ENCODE data around the gene ENDOV.

Gene ENDOV

DNA sequence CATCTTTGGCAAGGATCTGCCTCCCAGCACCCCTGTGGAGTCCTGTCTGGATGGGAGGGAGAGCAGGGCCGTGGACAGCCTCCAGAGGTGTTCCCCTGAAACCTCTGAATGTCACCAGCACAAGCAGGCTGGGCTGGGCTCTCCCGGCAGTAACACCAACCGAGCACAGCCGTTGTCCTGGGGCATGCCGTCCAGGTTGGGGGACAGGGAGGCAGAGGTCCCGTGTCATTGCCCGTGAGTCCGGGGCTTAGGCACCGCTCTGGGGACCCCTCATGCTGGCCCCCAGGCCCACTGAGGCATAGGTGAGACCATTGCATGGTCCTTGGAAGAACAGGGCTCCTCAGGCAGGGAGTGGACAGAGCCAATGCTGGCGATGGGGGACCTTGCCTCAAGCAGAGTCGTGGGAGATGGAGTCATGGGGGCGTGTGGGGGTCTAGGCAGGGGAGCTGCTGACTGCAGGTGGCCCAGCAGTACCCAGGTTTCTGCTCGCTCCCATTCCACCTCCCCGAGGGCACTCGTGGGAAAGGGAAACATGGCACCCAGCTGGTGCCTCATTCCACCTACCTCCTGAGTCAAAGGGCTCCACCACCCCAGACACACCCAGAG is 17.5 kb downstream of the ENDOV start:
- DNase-seq, result no peak

DNA sequence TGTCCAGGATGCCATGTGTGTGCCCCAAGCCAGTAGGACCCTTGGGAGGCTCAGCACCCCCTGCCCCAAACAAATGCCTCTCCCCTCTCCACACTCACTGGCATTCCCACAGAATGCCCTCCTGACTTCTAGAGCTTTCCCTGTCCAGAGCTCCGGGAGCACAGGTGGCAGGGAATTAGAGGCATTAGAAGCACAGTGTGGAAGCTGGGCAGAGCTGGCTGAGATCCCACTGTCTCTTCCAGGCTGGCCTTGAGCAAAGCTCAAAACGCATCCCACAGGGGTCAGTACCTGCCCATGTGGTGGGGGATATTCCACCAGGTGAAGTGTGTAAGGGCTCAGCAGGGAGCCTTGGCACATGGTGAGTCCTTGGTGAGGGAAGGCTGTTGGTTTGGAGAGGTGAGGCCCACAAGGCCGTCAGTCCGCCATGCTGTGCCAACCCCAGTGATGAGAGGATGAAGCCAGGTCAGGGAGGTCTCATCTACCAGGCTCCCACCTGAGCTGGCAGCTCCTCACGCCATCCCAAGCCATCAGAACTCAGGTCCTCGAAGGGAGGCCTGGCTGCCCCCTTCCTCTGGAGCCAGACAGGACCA is 18.1 kb downstream of the ENDOV start:
- DNase-seq, result no peak

DNA sequence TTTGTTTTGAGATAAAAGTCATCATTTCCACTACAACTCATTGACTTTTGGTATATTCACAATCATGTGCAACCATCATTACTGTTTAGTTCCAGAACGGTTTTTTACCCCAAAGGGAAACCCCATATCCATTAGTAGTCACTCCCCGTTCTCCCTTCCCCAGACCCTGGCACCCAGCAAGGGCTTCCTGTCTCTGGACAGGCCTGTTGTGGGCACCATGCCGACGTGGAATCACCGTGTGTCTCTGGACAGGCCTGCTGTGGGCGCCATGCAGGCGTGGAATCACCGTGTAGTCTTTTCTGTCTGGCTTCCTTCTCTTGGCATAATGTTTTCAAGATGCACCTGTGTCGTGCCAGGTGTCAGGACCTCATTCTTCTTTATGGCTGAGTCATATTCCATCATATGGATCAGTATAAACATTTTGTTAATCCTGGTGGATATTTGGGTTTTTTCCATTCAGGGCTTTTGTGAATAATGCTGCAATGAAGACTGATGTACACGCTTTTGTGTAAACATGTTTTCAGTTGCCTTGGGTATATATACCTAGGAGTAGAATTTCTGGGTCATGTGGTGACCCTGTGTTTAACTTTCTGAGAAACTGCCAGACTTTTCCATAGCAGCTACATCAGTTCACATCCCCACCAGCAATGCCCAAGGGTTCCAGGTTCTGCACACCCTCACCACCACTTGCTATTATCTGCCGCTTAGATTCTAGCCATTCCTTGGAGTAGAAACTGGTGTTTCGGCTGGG is 19.1 kb downstream of the ENDOV start:
- no peak for DNase-seq

DNA sequence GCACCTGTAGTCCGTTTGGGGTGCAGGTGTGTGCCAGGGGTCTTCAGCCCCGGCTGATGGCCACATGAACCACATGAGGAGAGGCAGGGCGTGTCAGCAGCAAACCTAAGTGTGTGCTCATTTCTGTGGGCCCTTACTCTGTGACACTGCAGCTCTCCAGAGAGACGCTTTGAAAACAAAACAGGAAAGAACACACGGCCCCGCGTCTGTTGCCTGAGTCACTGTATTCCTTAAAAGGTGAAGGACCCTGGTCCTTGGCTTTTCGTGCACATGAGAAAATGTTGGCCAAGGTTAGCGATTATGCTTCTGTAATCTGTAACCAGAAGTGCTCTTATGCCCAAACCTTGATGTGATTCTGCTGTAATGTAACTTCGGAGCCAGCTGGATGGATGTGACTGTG is 22.6 kb downstream of the ENDOV start:
- no peak for DNase-seq

DNA sequence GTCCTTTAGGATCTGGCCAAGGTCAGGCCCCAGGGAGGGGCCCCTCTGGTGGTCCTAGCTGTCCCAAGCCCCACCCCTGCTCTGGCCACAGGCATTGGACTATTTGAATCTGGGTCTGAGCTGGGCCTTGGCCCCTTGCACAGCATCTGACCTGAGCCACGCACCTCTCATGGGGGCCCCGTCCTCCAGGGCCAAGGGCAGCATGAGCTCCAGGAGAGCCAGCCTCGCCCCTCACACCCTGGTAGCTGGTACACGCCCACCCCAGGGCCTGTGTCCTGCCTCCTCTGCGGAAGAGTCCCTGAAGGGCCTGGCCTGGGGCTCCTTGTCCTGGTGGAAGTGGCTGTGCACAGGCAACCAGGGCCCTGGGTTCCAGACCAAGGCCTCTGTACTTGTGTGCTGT is 23.8 kb downstream of the ENDOV start:
- DNase-seq, result no peak

DNA sequence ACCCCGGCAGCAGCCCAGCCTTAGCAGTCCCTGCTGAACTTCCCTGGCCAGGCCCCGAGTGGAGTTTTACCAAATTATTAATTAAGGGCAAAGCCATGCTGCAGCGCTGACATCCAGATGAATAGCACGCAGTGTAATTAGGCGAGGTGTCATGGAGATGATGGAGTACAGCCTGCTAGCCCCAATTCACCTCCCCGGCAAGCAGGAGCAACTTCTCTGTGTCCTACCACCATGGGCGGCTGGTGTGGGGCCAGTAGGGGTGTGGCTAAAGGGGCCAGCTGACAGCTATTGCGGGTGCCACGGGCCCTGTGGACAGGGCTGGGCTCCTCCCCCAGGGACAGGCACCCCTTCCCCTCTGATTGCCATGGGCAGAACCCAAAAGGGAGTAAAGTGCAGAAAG is 24.5 kb downstream of the ENDOV start:
- DNase-seq, result no peak

DNA sequence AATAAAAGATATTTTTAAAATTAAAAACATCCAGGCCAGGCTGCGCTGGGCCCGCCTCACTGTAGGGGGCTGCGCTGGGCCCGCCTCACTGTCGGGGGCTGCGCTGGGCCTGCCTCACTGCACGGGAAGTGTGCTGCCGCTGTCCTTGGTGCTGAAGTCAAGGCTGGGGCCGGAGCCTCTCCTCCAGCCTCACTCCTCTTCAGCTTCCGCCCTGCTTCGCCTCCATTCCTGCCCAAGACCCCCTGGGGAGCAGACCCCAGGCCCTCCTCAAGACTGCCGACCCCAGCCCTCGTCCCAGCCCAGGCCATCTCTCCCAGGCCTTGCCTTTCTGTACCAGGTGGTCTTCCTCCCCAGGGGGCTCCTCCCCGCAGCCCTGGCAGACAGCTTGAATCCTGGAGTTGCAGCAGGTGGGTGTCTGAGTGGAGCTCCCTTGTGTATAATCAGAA is 26.2 kb downstream of the ENDOV start:
- no peak for DNase-seq

DNA sequence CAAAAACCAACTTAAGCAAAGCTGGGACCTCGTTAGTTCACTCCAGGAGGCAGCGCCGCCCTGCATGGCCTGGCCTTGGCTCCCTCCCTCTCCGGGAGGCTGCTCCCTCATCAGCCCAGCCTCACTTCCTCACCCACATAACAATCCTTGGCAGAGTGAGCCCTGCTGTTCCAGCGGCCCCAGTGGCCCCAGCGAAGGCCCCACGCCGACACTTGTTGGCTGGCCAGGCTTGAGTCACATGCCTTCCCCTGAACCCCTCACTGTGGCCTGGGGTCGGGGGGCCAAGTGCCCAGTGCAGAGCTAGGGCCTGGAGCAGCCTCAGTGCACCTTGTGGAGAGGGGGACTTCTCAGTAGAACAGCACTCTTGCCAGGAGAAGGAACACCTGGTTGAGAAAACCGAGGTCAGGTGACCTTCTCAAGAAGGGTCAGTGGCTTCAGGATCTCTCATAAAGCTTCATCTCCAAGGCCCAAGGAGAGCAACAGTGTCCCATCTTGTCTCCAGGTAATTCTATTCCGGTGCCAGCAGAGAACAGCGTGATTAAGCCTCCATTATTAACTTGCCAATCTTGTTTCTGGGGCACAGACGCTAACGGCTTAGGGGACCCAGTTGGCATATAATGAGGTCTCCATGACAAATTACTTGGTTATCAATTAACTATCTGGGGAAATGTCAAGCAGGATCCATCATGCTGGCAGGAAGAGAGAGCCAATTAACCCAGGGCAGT is 26.8 kb downstream of the ENDOV start:
- peak in 1 of 2 experiments; percentile 26 for DNase-seq

DNA sequence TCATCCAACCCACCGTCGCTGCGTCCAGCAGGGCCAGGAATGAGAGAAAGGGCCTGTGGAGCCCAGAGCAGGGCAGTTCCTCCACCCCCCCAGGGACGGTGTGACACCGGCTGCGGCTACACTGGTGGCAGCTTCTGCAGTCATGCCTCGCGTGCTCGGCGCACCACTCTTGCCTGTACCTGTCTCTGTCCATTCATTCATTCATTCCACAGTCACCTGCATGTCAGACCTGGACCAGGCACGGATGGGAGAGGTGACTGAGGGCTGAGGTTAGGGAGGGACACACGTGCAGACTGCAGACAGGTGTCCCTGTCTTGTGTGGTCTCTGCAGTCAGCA is 27.3 kb downstream of the ENDOV start:
- DNase-seq, result no peak

DNA sequence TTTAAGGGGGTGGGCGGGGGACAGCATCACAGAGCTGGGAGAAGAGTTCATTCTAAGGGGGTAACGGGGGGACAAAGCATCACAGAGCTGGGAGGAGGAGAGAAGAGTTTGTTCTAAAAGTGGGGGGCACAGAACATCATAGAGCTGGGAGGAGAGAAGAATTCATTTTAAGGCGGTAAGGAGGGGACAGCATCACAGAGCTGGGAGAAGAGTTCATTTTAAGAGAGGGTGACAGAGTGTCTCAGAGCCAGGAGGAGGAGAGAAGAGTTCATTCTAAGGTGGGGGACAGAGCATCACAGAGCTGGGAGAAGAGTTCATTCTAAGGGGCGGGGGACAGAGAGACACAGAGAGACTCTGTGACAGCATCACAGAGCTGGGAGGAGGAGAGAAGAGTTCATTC is 27.8 kb downstream of the ENDOV start:
- no peak for DNase-seq

DNA sequence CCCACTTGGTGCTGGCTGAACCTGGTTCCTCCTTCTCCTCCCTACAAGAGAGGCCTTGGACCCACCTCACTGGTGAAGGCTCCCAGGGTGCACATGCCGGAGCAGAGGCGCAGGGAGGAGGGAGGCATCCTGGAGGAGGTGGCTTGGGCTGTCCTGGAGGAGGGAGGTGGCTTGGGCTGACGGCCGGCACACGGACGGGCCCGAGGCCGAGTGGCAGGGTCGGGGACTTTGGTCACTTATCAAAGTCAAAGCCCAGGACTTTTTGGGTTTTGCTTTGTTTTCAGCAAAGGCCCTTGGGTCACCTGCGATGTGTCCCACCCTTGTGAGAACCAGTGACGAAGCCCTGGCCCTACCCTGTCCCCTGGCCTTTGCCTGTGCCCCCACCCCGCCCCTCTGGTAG is 28.5 kb downstream of the ENDOV start:
- no peak for DNase-seq

DNA sequence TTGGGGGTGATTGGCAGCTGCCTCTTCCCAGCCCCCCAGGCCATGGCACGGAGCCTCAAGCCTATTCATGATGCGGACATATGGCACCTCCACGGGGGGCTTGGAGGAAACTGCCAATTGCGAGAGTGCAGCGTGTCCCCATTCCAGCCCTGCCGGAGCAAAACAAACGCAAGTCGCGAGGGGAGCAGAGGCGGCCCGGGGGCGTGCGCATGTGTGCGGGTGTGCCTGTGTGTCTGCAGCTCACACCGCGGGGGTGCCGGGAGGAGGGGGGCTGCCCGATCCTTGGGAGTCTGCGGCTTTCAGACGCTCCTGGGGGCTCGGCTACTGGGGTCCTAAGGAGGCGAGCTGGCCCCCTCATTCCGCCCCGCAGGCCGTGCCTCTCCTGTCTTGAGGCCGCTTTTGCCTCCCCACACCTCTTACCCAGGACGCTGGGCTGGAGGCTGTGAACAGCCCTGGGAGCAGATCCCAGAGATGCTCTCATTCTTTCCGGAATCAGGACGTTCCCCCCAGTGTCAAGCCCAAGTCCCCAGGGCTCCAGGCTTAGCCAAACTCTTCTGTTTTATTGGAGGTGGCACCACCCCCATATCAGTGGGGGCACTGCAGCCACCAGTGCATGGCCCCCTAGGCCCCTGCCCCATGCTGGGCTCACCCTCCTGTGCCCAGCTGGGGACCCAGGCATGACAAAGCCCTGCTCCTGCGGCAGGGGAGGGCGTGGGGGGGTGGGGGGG is 29.1 kb downstream of the ENDOV start:
- DNase-seq, result peak; percentile 72 to 81

DNA sequence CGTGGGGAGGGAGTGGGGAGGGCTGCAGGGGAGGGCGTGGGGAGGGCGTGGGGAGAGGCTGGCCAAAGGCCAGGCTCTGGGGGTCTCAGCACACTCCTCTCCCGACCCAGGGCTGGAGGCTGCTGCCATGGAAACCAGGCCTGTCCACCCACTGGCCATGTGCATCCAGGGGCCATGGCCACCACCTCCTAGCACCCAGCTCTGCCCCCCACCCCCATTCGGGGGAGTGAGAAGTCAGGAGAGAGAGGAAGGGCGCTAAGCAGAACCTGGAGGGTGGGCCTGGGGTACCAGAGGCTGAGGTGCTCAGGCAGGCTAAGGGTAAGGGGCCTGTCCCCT is 29.6 kb downstream of the ENDOV start:
- DNase-seq, result no peak

DNA sequence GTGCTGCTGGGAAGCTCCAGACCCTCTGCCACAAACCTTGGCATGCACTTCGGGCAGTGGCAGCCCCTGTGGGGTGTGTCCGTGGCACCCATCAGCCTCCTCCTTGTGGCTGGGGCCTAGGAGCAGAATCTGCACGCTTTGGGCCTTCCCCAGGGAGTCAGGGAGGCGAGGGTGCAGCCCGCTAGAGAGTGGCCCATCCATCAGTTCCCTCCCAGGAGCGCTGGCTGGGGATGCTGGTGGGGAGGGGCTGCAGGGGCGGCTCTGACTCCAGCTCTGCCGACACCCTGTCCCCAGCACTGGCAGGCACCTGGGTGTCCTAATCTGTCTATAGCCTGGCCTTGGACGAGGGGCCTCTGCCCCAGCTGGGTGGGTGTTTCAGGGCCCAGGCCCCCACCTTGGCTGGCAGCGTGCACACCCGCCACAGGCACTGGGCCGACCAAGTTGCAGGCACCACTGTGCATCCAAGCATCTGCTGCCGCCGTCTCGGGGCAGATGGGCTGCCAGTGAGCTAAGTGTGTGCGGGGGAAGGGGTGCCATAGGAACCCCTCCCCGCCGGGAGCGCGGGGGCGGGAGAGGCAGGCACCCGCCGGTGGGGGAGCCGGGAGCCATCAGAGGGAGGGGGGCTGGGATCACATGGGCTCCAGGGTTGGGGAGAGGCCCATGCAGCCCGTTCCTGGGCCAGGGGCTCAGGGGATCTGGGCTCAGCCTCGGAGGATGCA is 30.2 kb downstream of the ENDOV start:
- no peak for DNase-seq

DNA sequence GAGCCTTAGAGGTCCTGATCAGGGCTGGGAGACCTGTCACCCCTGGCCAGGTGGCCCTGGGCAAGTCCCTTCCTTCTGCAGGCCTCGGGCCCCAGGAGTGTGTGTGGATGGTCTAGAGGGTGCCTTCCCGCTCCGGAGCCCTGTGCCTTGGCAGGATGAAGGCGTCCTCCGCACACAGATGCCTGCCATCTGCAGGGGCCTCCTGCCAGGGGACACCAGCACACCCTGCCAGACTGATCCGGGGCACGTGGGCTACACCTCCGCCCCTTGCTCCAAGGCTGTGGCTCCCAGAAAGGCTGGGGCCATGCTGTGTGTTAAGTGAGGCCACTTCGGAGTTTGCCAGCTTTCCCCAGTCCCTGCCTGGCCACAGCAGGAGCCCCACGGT is 30.8 kb downstream of the ENDOV start:
- no peak for DNase-seq

DNA sequence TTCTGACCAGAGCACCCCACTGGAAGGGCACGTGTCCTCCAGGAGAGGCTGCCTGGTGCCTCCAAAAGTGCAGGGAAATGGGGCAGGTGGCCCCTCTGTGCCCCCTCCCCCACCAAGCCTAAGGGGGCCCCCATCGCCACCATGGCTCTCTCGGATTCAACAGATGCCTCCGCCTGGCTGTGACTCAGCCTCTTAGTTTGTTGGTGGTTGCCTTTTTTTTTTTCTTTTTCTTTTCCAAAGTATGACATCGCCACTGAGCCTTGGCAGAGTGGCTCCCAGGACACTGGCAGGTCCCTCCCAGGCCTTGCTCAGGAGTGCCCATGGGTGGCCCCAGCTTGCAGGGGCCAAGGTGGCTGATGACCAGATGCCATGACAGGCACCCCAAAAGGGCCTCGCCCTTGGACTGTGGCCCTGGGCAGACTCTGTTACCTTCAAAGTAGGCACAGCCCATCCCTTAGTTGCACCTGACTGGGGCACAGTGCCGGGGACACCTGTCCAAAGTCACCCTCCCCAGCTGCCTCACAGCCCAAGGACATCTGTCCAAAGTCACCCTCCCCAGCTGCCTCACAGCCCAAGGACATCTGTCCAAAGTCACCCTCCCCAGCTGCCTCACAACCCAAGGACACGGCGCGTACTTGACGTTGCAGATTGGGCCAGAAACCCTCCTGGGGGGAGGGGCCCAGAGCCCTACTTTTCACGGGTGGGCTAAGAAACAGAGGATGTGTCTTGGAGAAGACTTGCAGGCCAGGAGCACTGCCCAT is 31.9 kb downstream of the ENDOV start:
- no peak for DNase-seq

DNA sequence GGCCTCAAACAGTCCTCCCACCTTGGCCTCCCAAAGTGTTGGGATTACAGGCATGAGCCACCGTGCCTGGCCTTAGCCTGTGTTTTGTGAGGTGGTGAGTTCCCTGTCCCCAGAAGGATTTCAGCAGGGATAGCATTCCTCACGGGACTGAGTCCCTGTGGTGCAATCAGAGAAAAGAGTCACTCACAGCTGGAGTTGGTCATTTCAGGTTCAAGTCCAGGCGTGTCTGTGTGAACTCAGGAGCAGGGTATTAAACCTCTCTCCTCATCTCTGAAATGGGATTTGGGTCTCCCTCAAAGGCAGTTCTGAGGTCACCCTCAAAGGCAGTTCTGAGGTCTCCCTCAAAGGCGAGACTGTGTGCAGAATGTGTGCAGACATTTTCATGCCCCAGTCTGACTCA is 32.8 kb downstream of the ENDOV start:
- DNase-seq, result no peak

DNA sequence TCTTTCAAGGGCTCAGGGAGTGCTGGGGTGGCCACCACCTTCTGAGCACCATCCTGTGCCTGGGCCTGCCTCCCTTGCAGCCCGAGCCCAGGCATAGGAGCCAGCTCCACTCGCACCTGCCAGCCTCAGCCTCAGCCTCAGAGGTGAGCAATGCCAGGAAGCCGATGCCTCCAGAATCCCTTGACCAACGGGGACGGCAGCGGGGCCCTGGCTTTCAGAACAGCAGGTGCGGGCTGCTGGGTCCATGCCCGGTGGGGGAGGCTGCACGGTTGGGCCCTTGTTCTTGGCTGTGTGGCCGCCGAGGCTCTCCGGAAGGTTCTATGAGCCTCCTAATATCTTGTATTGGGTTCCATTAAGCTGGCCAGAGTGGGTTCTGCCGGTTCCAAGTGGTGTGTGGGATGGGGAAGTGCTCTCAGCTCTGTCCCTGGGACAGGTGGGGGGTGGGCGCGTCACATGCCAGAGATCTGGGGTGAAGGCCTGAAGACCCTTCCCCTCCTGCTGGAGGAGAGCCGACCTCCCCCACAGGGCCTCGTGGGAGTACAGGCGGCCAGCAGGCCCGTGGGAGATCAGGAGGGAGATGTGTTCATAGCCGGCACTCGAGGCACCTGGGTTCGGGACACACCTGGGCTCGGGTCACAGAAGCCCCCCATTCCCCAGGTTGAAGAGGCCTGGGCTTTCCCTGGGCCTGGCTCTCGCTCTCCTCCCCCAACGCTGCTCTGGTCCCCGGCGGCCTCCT is 34.4 kb downstream of the ENDOV start:
- DNase-seq, result no peak

DNA sequence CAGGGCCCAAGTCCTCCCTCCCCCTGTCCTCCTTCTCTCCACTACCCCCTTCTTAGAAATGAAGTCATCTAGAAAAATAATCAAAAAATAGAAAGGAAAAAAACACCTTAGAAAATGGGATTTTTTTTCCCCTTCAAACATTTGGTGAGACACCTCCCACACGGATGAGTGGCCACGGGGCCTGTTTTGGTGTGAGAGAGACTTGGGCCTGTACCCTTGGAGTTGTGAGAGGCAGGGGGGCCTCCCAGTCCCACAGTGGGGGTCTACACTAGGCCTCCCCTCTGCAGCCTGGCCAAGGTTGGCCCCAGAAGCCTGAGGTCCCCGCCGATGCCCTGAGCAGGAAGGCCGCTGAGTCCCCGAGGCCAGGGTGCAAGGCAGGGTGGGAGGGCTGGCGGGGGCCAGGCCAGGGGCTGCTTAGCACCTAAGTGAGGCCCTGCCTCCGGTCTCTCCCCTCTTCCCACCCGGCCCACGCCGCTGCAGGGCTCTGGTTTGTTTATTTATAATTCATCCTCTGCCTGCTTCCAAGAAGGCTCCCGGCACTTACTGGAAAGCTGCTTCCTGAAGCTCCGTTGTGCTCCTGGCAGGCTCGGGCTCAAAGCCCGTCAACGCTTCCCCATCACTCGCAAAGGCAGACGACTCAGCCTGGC is 35.1 kb downstream of the ENDOV start:
- DNase-seq, result no peak

DNA sequence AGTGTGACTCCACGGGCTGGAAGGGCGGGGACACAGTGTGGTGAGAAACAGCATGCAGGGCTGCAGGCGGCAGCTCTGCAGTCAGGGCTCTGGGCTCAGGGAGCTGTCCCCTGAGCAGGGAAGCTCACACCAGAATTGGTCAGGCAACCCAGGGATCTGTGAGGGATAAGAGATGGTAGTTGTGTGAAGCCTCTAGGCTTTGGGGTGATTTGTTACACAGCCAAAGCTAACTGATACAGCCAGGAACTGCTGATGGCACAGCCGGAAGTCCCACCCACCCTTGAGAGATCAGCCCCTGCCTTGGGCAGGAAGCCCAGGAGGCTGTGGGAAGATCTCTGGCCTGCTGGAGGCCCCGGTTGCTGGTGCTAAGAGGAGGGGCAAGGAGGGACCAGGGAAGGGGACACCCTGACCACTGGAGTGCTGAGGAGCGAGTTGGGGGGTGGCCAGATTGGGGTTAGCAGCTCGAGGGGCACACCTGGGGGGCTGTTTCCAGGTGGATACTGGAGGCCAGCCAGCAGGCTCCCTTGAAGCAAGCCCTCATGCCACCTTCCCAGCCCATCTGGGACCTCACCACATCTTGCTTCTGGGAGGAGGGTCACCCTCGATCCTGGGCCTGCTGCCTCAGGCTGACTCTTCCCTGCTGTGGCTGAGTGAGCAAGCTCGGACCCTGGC is 36.3 kb downstream of the ENDOV start:
- DNase-seq, result no peak

Data from NCI-H2081 (cell line).